Uterus (tissue), 4 donors: ENCODE data around the gene CADM4. TPM values are rescaled to one million over a fixed set of nuclear protein-coding genes. Genes with fewer than 3 reads are reported as not detected.

Source experiments
- DNase-seq, 2 donors: peaks; one replicate each; pipeline ENCODE4 v3.0.0-alpha.2; 2019 to 2020
- H3K27ac ChIP-seq, 2 donors: fragments of 200-600 bp; sonication (generic); 1 replicate in 1 of 2; 2 replicates in 1 of 2; pipeline ENCODE4 v1.5.1; 2016 to 2018
- H3K27me3 ChIP-seq, 2 donors: fragments of 200-600 bp; sonication (generic); one replicate each; pipeline ENCODE4 v1.5.1; 2018 to 2019; ENCODE audit warnings: control low read depth in 1 of 2
- H3K36me3 ChIP-seq, 2 donors: fragments of 200-600 bp; sonication (generic); one replicate each; pipeline ENCODE4 v1.5.1; 2019; ENCODE audit warnings: control low read depth in 1 of 2
- H3K4me1 ChIP-seq, 2 donors: fragments of 200-600 bp; sonication (generic); one replicate each; pipeline ENCODE4 v1.5.1; 2018 to 2019; ENCODE audit warnings: control low read depth in 1 of 2
- H3K4me3 ChIP-seq, 2 donors: fragments of 200-600 bp; sonication (generic); 1 replicate in 1 of 2; 2 replicates in 1 of 2; pipeline ENCODE4 v1.5.1; 2018 to 2019; ENCODE audit warnings: mild to moderate bottlenecking in 1 of 2
- H3K9me3 ChIP-seq, 2 donors: fragments of 200-600 bp; sonication (generic); one replicate each; pipeline ENCODE4 v1.5.1; 2019; ENCODE audit warnings: control low read depth in 1 of 2
- POLR2A ChIP-seq, 2 donors: fragments of 450-650 bp; IDR thresholded peaks; one replicate each; pipeline ENCODE4 v1.6.1; 2016; ENCODE audit warnings: antibody characterized with exemption in 2 of 2, mild to moderate bottlenecking in 1 of 2, moderate library complexity in 1 of 2
- intact Hi-C: fragments of 100-400 bp; cut with DNase I; formaldehyde crosslinking; loops from one replicate; pipeline ENCODE4 v1.15.1; 2023; ENCODE audit warnings: low total_unique reads
- small RNA-seq: library from RNA; depleted of rRNA; stranded (forward); fragments of <200 nt; gene quantifications from one replicate; pipeline ENCODE3, GENCODE V24; 2016
- total RNA-seq, 4 donors: library from RNA; depleted of rRNA in 3 of 4; stranded (reverse); fragments of >200 nt in 3 of 4; gene quantifications; one replicate each; pipeline versions ENCODE4 v1.1.0 to v1.2.4, GENCODE V29; 2014 to 2023
- TF ChIP-seq, protein P1 (sequence below), 4 experiments: fragments of 200-600 bp in 2 of 4; fragments of 450-650 bp in 2 of 4; sonication (generic) in 2 of 4; IDR thresholded peaks; one replicate each; pipeline ENCODE4 v1.5.1; 2016 to 2019; ENCODE audit warnings: antibody characterized with exemption in 4 of 4, mild to moderate bottlenecking in 2 of 4, moderate library complexity in 1 of 4
- donor health status: DM: yes; HTN: yes; CAD: no.

CADM4 gene
- total RNA-seq, 4 donors from 2014 or later: 2.1 to 18.6 (median 10.5) TPM

DNA sequence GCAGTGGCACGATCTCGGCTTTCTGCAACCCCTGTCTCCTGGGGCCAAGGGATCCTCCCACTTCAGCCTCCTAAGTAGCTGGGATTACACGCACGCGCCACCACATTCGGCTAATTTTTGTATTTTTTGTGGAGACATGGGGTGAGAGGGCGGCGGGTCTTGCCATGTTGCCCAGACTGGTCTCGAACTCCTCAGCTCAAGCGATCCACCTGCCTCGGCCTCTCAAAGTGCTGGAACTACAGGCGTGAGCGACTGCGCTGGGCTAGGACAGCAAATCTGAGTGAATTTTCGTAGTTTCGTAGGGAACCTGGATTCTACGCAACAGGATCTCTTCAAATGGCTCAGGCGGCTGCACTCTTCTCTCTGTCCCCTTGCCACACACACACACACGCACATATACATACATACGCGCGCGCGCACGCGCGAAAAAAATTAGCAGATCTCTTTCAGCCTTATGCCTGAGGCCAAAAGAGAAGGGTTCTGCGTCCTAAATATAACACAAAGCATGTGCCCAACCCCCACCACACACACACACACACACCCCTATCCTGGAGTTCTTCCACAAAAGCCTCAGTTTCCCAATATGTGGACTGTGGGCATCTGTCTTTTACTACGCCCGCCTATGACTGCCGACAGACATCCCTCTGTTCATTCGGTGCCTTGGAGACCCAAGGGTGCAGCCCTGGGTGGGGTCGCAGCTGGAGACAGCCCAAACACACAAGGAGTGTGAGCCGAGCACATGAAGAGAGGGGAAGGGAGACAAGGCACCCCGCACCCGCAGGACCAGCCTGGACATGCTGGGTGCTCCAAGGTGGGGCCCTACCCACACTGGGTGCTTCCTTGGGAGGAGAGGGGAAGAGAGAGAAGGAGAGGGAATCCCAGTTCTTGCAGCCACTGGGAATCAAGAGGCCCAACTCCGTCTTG lies 63.4 kb downstream of the CADM4 start:
- no peak for TF ChIP-seq POLR2A (IDR thresholded peaks at IDR 0.05)
- TF ChIP-seq, protein P1, sequence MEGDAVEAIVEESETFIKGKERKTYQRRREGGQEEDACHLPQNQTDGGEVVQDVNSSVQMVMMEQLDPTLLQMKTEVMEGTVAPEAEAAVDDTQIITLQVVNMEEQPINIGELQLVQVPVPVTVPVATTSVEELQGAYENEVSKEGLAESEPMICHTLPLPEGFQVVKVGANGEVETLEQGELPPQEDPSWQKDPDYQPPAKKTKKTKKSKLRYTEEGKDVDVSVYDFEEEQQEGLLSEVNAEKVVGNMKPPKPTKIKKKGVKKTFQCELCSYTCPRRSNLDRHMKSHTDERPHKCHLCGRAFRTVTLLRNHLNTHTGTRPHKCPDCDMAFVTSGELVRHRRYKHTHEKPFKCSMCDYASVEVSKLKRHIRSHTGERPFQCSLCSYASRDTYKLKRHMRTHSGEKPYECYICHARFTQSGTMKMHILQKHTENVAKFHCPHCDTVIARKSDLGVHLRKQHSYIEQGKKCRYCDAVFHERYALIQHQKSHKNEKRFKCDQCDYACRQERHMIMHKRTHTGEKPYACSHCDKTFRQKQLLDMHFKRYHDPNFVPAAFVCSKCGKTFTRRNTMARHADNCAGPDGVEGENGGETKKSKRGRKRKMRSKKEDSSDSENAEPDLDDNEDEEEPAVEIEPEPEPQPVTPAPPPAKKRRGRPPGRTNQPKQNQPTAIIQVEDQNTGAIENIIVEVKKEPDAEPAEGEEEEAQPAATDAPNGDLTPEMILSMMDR (IDR thresholded peaks at IDR 0.05): no peak
- H3K36me3 ChIP-seq: no peaks in the 10 kb centered on the region
- H3K9me3 ChIP-seq: no peaks in the 10 kb centered on the region
- no peaks in the 10 kb centered on the region for H3K27me3 ChIP-seq
- peak overlapping the region; percentile 79 to 85 for H3K27ac ChIP-seq
- H3K4me1 ChIP-seq: peaks cover 0 to 8% of the 10 kb centered on the region in 2 donors
- intact Hi-C loops: loop anchor here (5.0 kb wide), 1 partner anchor 91 kb away; no protein-coding TSS in a partner anchor
- no peak for DNase-seq
- peak overlapping the region; percentile 79 to 95 for H3K4me3 ChIP-seq

DNA sequence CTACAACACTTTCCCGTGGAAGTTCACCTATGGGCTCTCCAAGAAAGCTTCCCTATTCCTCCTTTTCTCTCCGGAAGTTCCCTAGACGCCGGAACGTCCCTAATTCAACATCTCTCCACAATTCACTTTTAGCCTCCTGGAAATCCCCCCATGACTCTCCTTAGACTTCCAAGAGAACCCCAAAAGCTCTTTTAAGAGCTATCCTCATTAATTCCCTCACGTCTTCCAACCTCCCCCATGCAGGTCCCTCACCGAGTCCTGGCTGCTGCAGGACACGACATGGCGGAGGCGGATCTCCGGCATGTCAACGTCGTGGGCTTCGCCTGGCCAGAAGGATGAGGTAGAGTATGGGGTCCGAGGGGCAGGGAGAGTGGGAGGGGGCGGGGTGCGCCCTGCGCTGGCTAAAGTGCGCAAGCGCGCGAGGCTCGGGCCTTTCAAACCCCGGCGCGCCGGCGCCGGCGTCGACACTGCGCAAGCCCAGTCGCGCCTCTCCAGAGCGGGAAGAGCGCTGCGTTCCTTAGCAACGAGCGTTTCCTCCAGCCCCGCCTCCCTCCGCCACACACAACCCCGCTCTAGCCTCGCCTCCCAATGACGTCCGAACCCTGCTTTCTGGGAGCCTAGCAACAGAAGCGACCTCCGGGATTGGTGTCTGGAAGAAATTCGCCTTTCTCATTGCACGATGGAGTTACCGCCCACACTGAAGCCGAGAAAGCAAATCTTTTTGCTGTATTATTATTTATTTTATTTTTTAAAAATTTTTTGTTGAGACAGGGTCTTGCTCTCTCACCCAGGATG lies 64.3 kb downstream of the CADM4 start, which contains the start of the genes PINLYP and XRCC1:
Gene PINLYP (plus strand): TSS at position 646 of the 795 bp plus-strand sequence. CDS start 1,391 bp downstream, outside the sequence.
Gene XRCC1 (minus strand): TSS at position 372 of the 795 bp plus-strand sequence. CDS start 69 bp downstream, at position 303.
- intact Hi-C loops: loop anchor here (5.0 kb wide), 1 partner anchor 92 kb away; no protein-coding TSS in a partner anchor
- no peaks in the 10 kb centered on the region for H3K27me3 ChIP-seq
- H3K4me1 ChIP-seq: peaks cover 0 to 5% of the 10 kb centered on the region in 2 donors
- TF ChIP-seq POLR2A (IDR thresholded peaks at IDR 0.05): peak; percentile 55 to 67
- TF ChIP-seq, protein P1 (IDR thresholded peaks at IDR 0.05): no peak
- H3K4me3 ChIP-seq: peak within 1 kb of the TSS; percentile 79 to 95
- no peaks in the 10 kb centered on the region for H3K36me3 ChIP-seq
- no peaks in the 10 kb centered on the region for H3K9me3 ChIP-seq
- DNase-seq: peak; percentile 97 to 98
- peak within 1 kb of the TSS; percentile 85 to 89 for H3K27ac ChIP-seq

- H3K27me3 ChIP-seq: no peaks in the 10 kb centered on the region
- peak overlapping the region; percentile 85 to 89 for H3K27ac ChIP-seq
- H3K36me3 ChIP-seq: no peaks in the 10 kb centered on the region
- H3K4me3 ChIP-seq: peak overlapping the region; percentile 79 to 95
- peaks cover 0 to 5% of the 10 kb centered on the region in 2 donors for H3K4me1 ChIP-seq
- H3K9me3 ChIP-seq: no peaks in the 10 kb centered on the region
- intact Hi-C loops: loop anchor here (5.0 kb wide), 1 partner anchor 93 kb away; no protein-coding TSS in a partner anchor
- TF ChIP-seq, protein P1 (IDR thresholded peaks at IDR 0.05): no peak
- no peak for TF ChIP-seq POLR2A (IDR thresholded peaks at IDR 0.05)
- DNase-seq: no peak
Observed at GRCh38 chr19:43574424-43575155, 65.1 kb downstream of the CADM4 start.

Small RNAs within 50 kb of the gene (small RNA-seq; reads per million reads assigned to genes)
- not detected for gene RN7SL368P

Other genes starting within 250 kb of the CADM4 start
- gene TEX101, start 225.0 kb downstream of the CADM4 start, total RNA-seq: not detected
- 1 to 10 TPM in 1 of 4 donors, under 1 TPM in 1, not detected in 2; 0.28 to 2.4 TPM for gene LYPD3, start 174.2 kb downstream of the CADM4 start, total RNA-seq
- gene PHLDB3, start 135.1 kb downstream of the CADM4 start, total RNA-seq: 10 to 100 TPM in 2 of 4 donors, under 1 TPM in 2; 0.51 to 27.1 (median 6.1) TPM
- gene ETHE1, start 112.6 kb downstream of the CADM4 start, total RNA-seq: 10 to 100 TPM in 2 of 4 donors, 1 to 10 TPM in 1, under 1 TPM in 1; 0.77 to 29.0 (median 12.5) TPM
- gene ZNF575, start 106.7 kb downstream of the CADM4 start, total RNA-seq: 1 to 10 TPM in 1 of 4 donors, under 1 TPM in 1, not detected in 2; 0.21 to 2.8 TPM
- 10 to 100 TPM; 22.7 to 53.2 (median 30.7) TPM for gene XRCC1, start 64.3 kb downstream of the CADM4 start, total RNA-seq
- 10 to 100 TPM in 3 of 4 donors, 1 to 10 TPM in 1; 4.6 to 46.5 (median 10.3) TPM for gene PINLYP, start 64.0 kb downstream of the CADM4 start, total RNA-seq
- gene IRGQ, start 43.7 kb downstream of the CADM4 start, total RNA-seq: 10 to 100 TPM in 2 of 4 donors, 1 to 10 TPM in 2; 4.1 to 31.0 (median 17.2) TPM
- gene ZNF576, start 43.3 kb downstream of the CADM4 start, total RNA-seq: 10 to 100 TPM in 3 of 4 donors, 1 to 10 TPM in 1; 2.4 to 19.0 (median 12.6) TPM
- under 1 TPM in 1 of 4 donors, not detected in 3; 0.58 TPM for gene SRRM5, start 27.8 kb downstream of the CADM4 start, total RNA-seq
- gene ZNF428, start 20.2 kb downstream of the CADM4 start, total RNA-seq: 10 to 100 TPM in 3 of 4 donors, 1 to 10 TPM in 1; 1.5 to 83.3 (median 44.5) TPM
- 10 to 100 TPM; 15.6 to 69.9 (median 26.7) TPM for gene PLAUR, start 30.3 kb upstream of the CADM4 start, total RNA-seq
- gene IRGC, start 76.2 kb upstream of the CADM4 start, total RNA-seq: not detected
- 10 to 100 TPM; 14.9 to 44.9 (median 27.2) TPM for gene SMG9, start 115.1 kb upstream of the CADM4 start, total RNA-seq
- gene KCNN4, start 141.1 kb upstream of the CADM4 start, total RNA-seq: 1 to 10 TPM in 3 of 4 donors, under 1 TPM in 1; 0.77 to 9.2 (median 5.6) TPM
- 1 to 10 TPM in 2 of 4 donors, under 1 TPM in 2; 0.51 to 1.9 (median 0.88) TPM for gene LYPD5, start 162.6 kb upstream of the CADM4 start, total RNA-seq
- 10 to 100 TPM in 3 of 4 donors, 1 to 10 TPM in 1; 1.8 to 52.6 (median 14.1) TPM for gene ZNF283, start 187.5 kb upstream of the CADM4 start, total RNA-seq
- 1 to 10 TPM in 3 of 4 donors, under 1 TPM in 1; 0.59 to 7.9 (median 6.4) TPM for gene ZNF404, start 244.1 kb upstream of the CADM4 start, total RNA-seq